Neutrophil (primary cell): ENCODE results near the gene PPP1R1B.

Source experiments
- H3K27ac ChIP-seq: fragments of 200-600 bp; sonication (generic); 2 replicates; pipeline ENCODE4 v1.5.1; 2016; ENCODE audit warnings: mild to moderate bottlenecking, moderate library complexity
- H3K27me3 ChIP-seq: fragments of 200-600 bp; sonication (generic); 2 replicates; pipeline ENCODE4 v1.6.0; 2016; ENCODE audit warnings: mild to moderate bottlenecking
- H3K36me3 ChIP-seq: fragments of 200-600 bp; sonication (generic); 2 replicates; pipeline ENCODE4 v1.5.1; 2017
- H3K4me1 ChIP-seq, 2 experiments: fragments of 200-600 bp in 1 of 2; sonication (generic) in 1 of 2; 1 replicate in 1 of 2; 2 replicates in 1 of 2; pipeline versions ENCODE4 v1.5.1 to v1.6.1; 2013 to 2016; ENCODE audit warnings: low read depth in 1 of 2, low read length in 1 of 2, mild to moderate bottlenecking in 1 of 2, moderate library complexity in 1 of 2; ENCODE audit not compliant: control insufficient read depth in 1 of 2, insufficient read depth in 1 of 2
- H3K4me3 ChIP-seq, 2 experiments: fragments of 200-600 bp in 1 of 2; sonication (generic) in 1 of 2; 1 replicate in 1 of 2; 2 replicates in 1 of 2; pipeline ENCODE4 v1.5.1; 2013 to 2016; ENCODE audit warnings: low read depth in 1 of 2, low read length in 1 of 2, mild to moderate bottlenecking in 1 of 2, moderate library complexity in 1 of 2
- H3K9me3 ChIP-seq: fragments of 200-600 bp; sonication (generic); 2 replicates; pipeline ENCODE4 v1.5.1; 2016
- TF ChIP-seq, protein P1 (sequence below): fragments of 200-600 bp; sonication (generic); IDR thresholded peaks from 2 replicates; pipeline ENCODE4 v1.5.1; 2016; ENCODE audit warnings: antibody characterized with exemption

The PPP1R1B gene

DNA sequence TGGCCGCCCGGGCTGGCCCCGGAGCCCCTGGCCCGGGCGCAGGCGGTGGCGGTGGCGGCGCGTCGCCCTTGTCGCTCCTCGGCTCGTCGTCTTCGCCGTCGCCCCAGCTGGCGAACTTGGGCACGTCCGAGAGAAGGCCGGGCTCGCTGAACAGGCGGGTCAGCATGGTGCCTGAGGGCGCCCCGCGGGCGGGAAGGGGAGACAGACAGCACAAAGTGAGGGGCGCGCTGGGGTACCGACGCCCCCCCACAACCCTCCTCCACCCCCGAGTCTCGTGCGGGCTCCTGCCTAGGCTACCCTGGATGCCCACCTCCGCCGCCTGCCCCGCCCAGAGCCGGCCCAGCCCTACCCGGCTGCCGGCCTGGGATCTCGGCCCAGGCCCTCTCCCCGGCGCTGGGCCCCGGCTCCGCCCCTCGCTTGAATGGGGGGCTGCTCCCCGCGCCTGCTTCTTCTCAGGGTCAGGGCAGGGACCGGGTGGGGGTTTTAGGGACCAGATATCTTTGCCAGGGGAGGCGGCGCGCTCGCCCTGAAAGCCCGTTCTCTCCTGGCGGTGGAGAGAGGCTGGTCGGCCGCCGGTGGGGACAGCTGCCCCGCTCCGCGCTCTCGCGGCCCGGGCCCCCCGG lies 20.2 kb upstream of the PPP1R1B start:
- Histone ChIP-seq H3K36me3 (no peaks in the 10 kb centered on the region), H3K4me3 (no peak overlapping the region), H3K9me3 (no peaks in the 10 kb centered on the region), H3K4me1 (peaks cover 0 to 4% of the 10 kb centered on the region in 2 experiments), H3K27ac (no peak overlapping the region), H3K27me3 (peaks cover 100% of the 10 kb centered on the region)
- TF ChIP-seq, protein P1, sequence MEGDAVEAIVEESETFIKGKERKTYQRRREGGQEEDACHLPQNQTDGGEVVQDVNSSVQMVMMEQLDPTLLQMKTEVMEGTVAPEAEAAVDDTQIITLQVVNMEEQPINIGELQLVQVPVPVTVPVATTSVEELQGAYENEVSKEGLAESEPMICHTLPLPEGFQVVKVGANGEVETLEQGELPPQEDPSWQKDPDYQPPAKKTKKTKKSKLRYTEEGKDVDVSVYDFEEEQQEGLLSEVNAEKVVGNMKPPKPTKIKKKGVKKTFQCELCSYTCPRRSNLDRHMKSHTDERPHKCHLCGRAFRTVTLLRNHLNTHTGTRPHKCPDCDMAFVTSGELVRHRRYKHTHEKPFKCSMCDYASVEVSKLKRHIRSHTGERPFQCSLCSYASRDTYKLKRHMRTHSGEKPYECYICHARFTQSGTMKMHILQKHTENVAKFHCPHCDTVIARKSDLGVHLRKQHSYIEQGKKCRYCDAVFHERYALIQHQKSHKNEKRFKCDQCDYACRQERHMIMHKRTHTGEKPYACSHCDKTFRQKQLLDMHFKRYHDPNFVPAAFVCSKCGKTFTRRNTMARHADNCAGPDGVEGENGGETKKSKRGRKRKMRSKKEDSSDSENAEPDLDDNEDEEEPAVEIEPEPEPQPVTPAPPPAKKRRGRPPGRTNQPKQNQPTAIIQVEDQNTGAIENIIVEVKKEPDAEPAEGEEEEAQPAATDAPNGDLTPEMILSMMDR = no peak

DNA sequence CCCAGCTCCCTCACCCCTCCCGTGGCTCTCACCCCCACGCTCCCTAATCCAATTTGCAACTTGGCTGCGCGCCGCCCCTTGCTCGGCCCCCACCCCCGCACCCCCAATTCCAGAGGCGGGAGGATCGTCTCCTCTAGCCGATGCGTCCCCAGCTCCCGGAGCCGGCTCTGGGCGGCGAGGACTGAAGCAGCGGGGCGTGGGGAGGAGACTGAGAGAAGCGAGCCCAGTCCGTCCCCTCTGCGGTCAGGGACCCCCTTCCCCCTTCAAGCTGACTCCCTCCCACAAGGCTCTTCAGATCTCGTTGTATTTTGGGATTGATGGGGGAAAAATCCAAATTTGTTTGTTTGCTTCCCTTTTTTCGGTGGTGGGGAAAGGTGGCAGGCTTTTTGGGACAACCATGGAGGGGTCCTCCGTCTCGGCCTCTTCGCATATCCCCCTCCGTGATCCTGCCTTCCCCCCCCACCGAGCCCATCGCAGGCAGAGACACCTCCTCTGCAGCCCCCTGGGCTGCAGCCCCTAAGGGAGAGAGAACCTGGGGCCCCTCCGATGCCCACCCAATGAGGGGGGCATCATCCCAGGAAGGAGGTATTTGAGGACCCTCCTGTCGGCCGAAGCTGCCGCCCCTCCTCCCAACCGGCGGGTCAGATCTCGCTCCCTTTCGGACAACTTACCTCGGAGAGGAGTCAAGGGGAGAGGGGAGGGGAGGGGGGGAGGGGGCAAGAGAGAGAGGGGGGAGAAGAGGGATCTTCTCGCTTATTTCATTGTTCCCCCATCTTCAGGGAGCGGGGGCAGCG lies 19.5 kb upstream of the PPP1R1B start:
- TF ChIP-seq, protein P1 = no peak
- H3K27ac ChIP-seq = no peak overlapping the region
- no peaks in the 10 kb centered on the region for H3K36me3 ChIP-seq
- H3K4me3 ChIP-seq = no peak overlapping the region
- H3K27me3 ChIP-seq = peaks cover 100% of the 10 kb centered on the region
- peaks cover 0 to 4% of the 10 kb centered on the region in 2 experiments for H3K4me1 ChIP-seq
- H3K9me3 ChIP-seq = no peaks in the 10 kb centered on the region

DNA sequence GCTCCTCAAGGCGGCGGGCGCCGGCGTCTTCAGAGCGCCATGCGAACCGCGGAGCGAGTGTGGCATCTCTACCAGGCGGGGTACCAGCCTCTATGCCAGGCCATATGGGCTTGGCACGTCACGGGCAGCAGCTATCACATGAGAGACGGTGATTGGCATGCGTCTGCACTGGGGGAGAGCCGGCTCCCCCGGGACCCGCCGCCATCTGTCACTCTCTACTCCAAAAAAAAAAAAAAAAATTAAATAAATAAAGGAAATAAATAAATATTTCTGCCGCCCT lies 19.0 kb upstream of the PPP1R1B start, which contains the start of gene NEUROD2:
TSS of gene NEUROD2 (minus strand) at position 70 of the 280 bp plus-strand sequence. CDS start 1,321 bp downstream, outside the sequence.
- Histone ChIP-seq H3K36me3 (no peaks in the 10 kb centered on the region), H3K27me3 (peaks cover 100% of the 10 kb centered on the region), H3K4me1 (peaks cover 0 to 4% of the 10 kb centered on the region in 2 experiments), H3K4me3 (no peak within 1 kb of the TSS), H3K9me3 (no peaks in the 10 kb centered on the region), H3K27ac (no peak within 1 kb of the TSS)
- TF ChIP-seq, protein P1 = no peak

DNA sequence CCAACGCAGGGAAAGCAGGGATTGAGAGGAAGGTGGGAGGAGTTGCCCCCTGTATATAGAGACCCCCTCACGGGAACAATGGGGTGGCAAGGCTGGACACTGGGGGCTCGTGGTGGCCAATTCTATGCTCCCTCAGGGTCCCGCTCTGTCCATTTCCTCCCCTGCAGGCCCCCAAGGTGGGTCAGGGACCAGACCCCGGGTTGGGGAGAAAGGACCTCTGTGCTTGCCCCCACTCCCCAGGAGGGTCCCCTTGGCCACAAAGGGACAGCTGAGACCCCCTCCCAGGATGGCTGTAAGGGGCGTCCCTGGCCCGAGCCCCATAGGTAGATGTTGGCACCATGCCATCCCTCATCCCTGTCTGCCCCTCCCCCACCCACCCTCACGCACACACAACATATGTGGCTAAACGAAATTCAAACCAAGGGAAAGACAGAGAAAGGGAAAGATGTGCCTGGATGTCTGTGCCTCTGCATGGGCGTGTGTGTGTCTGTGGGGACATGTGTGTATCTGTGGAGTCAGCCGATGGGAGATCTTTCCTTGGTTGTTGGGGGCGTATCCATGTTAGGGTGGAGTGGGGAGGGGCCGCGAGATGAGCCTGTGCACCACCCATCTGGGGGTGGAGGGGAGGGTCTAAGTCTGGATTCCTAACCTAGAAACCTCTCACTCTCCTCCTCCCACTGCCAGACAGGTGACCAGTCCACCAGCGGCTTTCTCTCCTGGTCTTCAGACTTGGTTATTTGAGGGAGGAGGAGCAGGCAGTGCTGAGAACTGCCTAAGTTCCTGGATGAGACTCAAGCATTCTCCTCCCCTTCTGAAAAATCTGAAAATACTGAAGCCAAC lies 18.4 kb upstream of the PPP1R1B start:
- no peak overlapping the region for H3K27ac ChIP-seq
- no peak overlapping the region for H3K4me3 ChIP-seq
- H3K9me3 ChIP-seq = no peaks in the 10 kb centered on the region
- peaks cover 100% of the 10 kb centered on the region for H3K27me3 ChIP-seq
- TF ChIP-seq, protein P1 = no peak
- peaks cover 0 to 4% of the 10 kb centered on the region in 2 experiments for H3K4me1 ChIP-seq
- no peaks in the 10 kb centered on the region for H3K36me3 ChIP-seq

DNA sequence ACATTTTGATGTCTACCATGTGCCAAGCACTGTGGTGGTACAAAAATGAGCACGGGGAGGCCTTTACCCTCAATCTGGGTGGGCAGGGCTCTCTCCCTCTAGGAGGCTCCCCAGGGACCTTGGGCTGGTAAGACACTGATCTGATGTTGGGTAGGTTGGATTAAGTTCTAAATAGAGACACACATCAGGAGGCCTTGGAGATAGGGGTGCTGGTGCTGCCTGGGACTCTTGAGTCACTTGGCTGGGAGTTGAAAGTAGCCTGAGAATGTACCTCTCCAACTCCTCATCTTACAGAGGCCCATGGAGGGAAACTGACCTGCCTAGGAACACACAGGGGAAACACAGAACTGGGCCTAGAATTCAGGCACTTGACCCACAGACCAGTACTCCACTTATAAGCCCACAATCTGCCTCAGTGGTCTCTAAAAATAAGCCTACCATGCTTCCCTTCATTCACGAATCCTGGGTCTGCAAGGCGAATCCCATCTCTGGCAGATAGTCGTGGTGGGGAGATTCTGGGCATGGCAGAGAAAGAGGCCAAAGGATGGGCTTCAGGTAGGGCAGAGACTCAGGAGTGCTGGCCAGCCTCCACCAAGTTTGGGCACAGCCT lies 17.2 kb upstream of the PPP1R1B start:
- H3K27me3 ChIP-seq = peaks cover 100% of the 10 kb centered on the region

More for the DNA sequence above, 17.2 kb upstream of the PPP1R1B start:
- no peak overlapping the region for H3K27ac ChIP-seq
- H3K9me3 ChIP-seq = no peaks in the 10 kb centered on the region
- no peak overlapping the region for H3K4me3 ChIP-seq
- no peaks in the 10 kb centered on the region for H3K4me1 ChIP-seq
- TF ChIP-seq, protein P1 = no peak
- H3K36me3 ChIP-seq = no peaks in the 10 kb centered on the region
